ENCODE measurements around the gene KRT77.

KRT77 gene

GRCh38 chr12:52683575-52684300 is 19.6 kb downstream of the KRT77 start:
- Histone ChIP-seq H3K79me1 (replicated peaks; ENCODE audit: low read length, poor library complexity, severe bottlenecking) (no peaks in the 10 kb centered on the region), H3K27me3 (ENCODE audit: control insufficient read depth in 1 of 2, insufficient read depth in 1 of 2, low read length in 2 of 2) (peaks cover 63 to 92% of the 10 kb centered on the region in 2 experiments), H2AFZ (ENCODE audit: low read depth, low read length) (no peak overlapping the region), H3K4me1 (ENCODE audit: control insufficient read depth, insufficient read depth, low read depth, low read length) (no peaks in the 10 kb centered on the region), H4K91ac (ENCODE audit: low read length) (no peak overlapping the region), H3K4me3 (ENCODE audit: insufficient read depth in 1 of 2, low read depth in 1 of 2, low read length in 2 of 2) (no peak overlapping the region), H3K9ac (ENCODE audit: low read length) (no peak overlapping the region), H2BK120ac (ENCODE audit: low read depth, low read length) (no peak overlapping the region), H3K9me3 (ENCODE audit: control insufficient read depth, low read length) (no peaks in the 10 kb centered on the region), H3K27ac (ENCODE audit: low read length, poor library complexity, severe bottlenecking) (no peak overlapping the region), H3K23ac (ENCODE audit: low read length in 2 of 2) (no peak overlapping the region), H2AK5ac (ENCODE audit: low read length, severe bottlenecking) (no peak overlapping the region), H3K4ac (ENCODE audit: low read depth in 1 of 2, low read length in 2 of 2) (no peak overlapping the region), H3K18ac (ENCODE audit: low read depth in 1 of 2, low read length in 2 of 2) (no peak overlapping the region), H3K4me2 (ENCODE audit: low read length, poor library complexity, severe bottlenecking) (no peak overlapping the region), H3K14ac (ENCODE audit: low read length in 2 of 2) (no peak overlapping the region), H3K36me3 (ENCODE audit: control insufficient read depth in 1 of 2, insufficient read depth in 2 of 2, low read depth in 1 of 2, low read length in 2 of 2) (no peaks in the 10 kb centered on the region), H2BK12ac (ENCODE audit: low read length in 2 of 2) (no peak overlapping the region), H2BK15ac (ENCODE audit: low read depth, poor library complexity, severe bottlenecking) (no peak overlapping the region), H4K8ac (ENCODE audit: low read length) (no peak overlapping the region), H2BK5ac (ENCODE audit: low read depth, low read length, poor library complexity, severe bottlenecking) (no peak overlapping the region)
- DNase-seq = no peak
- WGBS = 74% methylated on average over 10 of the region's 12 CpGs

- peaks cover 58 to 92% of the 10 kb centered on the region in 2 experiments for H3K27me3 ChIP-seq (ENCODE audit: control insufficient read depth in 1 of 2, insufficient read depth in 1 of 2, low read length in 2 of 2)
- no peak overlapping the region for H2BK12ac ChIP-seq (ENCODE audit: low read length in 2 of 2)
- H3K9me3 ChIP-seq (ENCODE audit: control insufficient read depth, low read length) = no peaks in the 10 kb centered on the region
- H3K9ac ChIP-seq (ENCODE audit: low read length) = no peak overlapping the region
- no peak overlapping the region for H2BK5ac ChIP-seq (ENCODE audit: low read depth, low read length, poor library complexity, severe bottlenecking)
- H3K4ac ChIP-seq (ENCODE audit: low read depth in 1 of 2, low read length in 2 of 2) = no peak overlapping the region
- H3K23ac ChIP-seq (ENCODE audit: low read length in 2 of 2) = no peak overlapping the region
- no peaks in the 10 kb centered on the region for H3K4me1 ChIP-seq (ENCODE audit: control insufficient read depth, insufficient read depth, low read depth, low read length)
- no peak overlapping the region for H3K14ac ChIP-seq (ENCODE audit: low read length in 2 of 2)
- H3K27ac ChIP-seq (ENCODE audit: low read length, poor library complexity, severe bottlenecking) = no peak overlapping the region
- 53% methylated on average over 4 of the region's 4 CpGs for WGBS
- H3K79me1 ChIP-seq (replicated peaks; ENCODE audit: low read length, poor library complexity, severe bottlenecking) = no peaks in the 10 kb centered on the region
- H3K4me3 ChIP-seq (ENCODE audit: insufficient read depth in 1 of 2, low read depth in 1 of 2, low read length in 2 of 2) = no peak overlapping the region
- no peak overlapping the region for H2AFZ ChIP-seq (ENCODE audit: low read depth, low read length)
- H2BK120ac ChIP-seq (ENCODE audit: low read depth, low read length) = no peak overlapping the region
- H2AK5ac ChIP-seq (ENCODE audit: low read length, severe bottlenecking) = no peak overlapping the region
- no peak overlapping the region for H3K4me2 ChIP-seq (ENCODE audit: low read length, poor library complexity, severe bottlenecking)
- no peak for DNase-seq
- no peak overlapping the region for H4K91ac ChIP-seq (ENCODE audit: low read length)
- H4K8ac ChIP-seq (ENCODE audit: low read length) = no peak overlapping the region
- H3K18ac ChIP-seq (ENCODE audit: low read depth in 1 of 2, low read length in 2 of 2) = no peak overlapping the region
- H3K36me3 ChIP-seq (ENCODE audit: control insufficient read depth in 1 of 2, insufficient read depth in 2 of 2, low read depth in 1 of 2, low read length in 2 of 2) = no peaks in the 10 kb centered on the region
- no peak overlapping the region for H2BK15ac ChIP-seq (ENCODE audit: low read depth, poor library complexity, severe bottlenecking)
Measured at GRCh38 chr12:52682938-52683574, 20.3 kb downstream of the KRT77 start.

DNA sequence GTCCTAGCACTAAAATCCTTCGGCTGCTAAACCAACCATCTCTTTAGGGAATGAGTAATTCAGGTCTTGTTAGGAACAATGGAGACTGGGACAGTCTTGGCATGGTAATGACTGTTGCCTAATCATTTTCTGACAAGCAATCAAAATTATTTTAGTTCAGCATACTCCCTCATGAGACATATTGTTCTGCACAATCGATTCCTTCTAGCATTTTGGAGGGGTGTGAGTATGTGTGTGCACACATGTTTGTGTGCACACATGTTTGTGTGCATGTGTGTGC is 21.0 kb downstream of the KRT77 start:
- Histone ChIP-seq H3K18ac (ENCODE audit: low read depth in 1 of 2, low read length in 2 of 2) (no peak overlapping the region), H3K4me2 (ENCODE audit: low read length, poor library complexity, severe bottlenecking) (no peak overlapping the region), H4K8ac (ENCODE audit: low read length) (no peak overlapping the region), H3K79me1 (replicated peaks; ENCODE audit: low read length, poor library complexity, severe bottlenecking) (no peaks in the 10 kb centered on the region), H3K4me1 (ENCODE audit: control insufficient read depth, insufficient read depth, low read depth, low read length) (no peaks in the 10 kb centered on the region), H2BK12ac (ENCODE audit: low read length in 2 of 2) (no peak overlapping the region), H3K4me3 (ENCODE audit: insufficient read depth in 1 of 2, low read depth in 1 of 2, low read length in 2 of 2) (no peak overlapping the region), H3K14ac (ENCODE audit: low read length in 2 of 2) (no peak overlapping the region), H2BK120ac (ENCODE audit: low read depth, low read length) (no peak overlapping the region), H3K27ac (ENCODE audit: low read length, poor library complexity, severe bottlenecking) (no peak overlapping the region), H3K23ac (ENCODE audit: low read length in 2 of 2) (no peak overlapping the region), H3K36me3 (ENCODE audit: control insufficient read depth in 1 of 2, insufficient read depth in 2 of 2, low read depth in 1 of 2, low read length in 2 of 2) (no peaks in the 10 kb centered on the region), H2AK5ac (ENCODE audit: low read length, severe bottlenecking) (no peak overlapping the region), H3K9ac (ENCODE audit: low read length) (no peak overlapping the region), H2BK5ac (ENCODE audit: low read depth, low read length, poor library complexity, severe bottlenecking) (no peak overlapping the region), H3K9me3 (ENCODE audit: control insufficient read depth, low read length) (no peaks in the 10 kb centered on the region), H3K4ac (ENCODE audit: low read depth in 1 of 2, low read length in 2 of 2) (no peak overlapping the region), H4K91ac (ENCODE audit: low read length) (no peak overlapping the region), H2AFZ (ENCODE audit: low read depth, low read length) (no peak overlapping the region), H3K27me3 (ENCODE audit: control insufficient read depth in 1 of 2, insufficient read depth in 1 of 2, low read length in 2 of 2) (peaks cover 51 to 92% of the 10 kb centered on the region in 2 experiments), H2BK15ac (ENCODE audit: low read depth, poor library complexity, severe bottlenecking) (no peak overlapping the region)
- DNase-seq = no peak
- WGBS = 60% methylated on average over 1 of the region's 2 CpGs

GRCh38 chr12:52681526-52682380 is 21.6 kb downstream of the KRT77 start:
- no peak overlapping the region for H3K14ac ChIP-seq (ENCODE audit: low read length in 2 of 2)

More at GRCh38 chr12:52681526-52682380, 21.6 kb downstream of the KRT77 start:
- no peak overlapping the region for H3K27ac ChIP-seq (ENCODE audit: low read length, poor library complexity, severe bottlenecking)
- 77% methylated on average over 12 of the region's 12 CpGs for WGBS
- no peak overlapping the region for H2BK12ac ChIP-seq (ENCODE audit: low read length in 2 of 2)
- H3K4me2 ChIP-seq (ENCODE audit: low read length, poor library complexity, severe bottlenecking) = no peak overlapping the region
- H3K4ac ChIP-seq (ENCODE audit: low read depth in 1 of 2, low read length in 2 of 2) = no peak overlapping the region
- no peak overlapping the region for H4K91ac ChIP-seq (ENCODE audit: low read length)
- no peak overlapping the region for H2BK5ac ChIP-seq (ENCODE audit: low read depth, low read length, poor library complexity, severe bottlenecking)
- H2BK120ac ChIP-seq (ENCODE audit: low read depth, low read length) = no peak overlapping the region
- no peak overlapping the region for H2AK5ac ChIP-seq (ENCODE audit: low read length, severe bottlenecking)
- no peak overlapping the region for H3K4me3 ChIP-seq (ENCODE audit: insufficient read depth in 1 of 2, low read depth in 1 of 2, low read length in 2 of 2)
- no peaks in the 10 kb centered on the region for H3K79me1 ChIP-seq (replicated peaks; ENCODE audit: low read length, poor library complexity, severe bottlenecking)
- H3K23ac ChIP-seq (ENCODE audit: low read length in 2 of 2) = no peak overlapping the region
- no peak overlapping the region for H2AFZ ChIP-seq (ENCODE audit: low read depth, low read length)
- H3K18ac ChIP-seq (ENCODE audit: low read depth in 1 of 2, low read length in 2 of 2) = no peak overlapping the region
- H3K36me3 ChIP-seq (ENCODE audit: control insufficient read depth in 1 of 2, insufficient read depth in 2 of 2, low read depth in 1 of 2, low read length in 2 of 2) = no peaks in the 10 kb centered on the region
- H2BK15ac ChIP-seq (ENCODE audit: low read depth, poor library complexity, severe bottlenecking) = no peak overlapping the region
- peaks cover 47 to 92% of the 10 kb centered on the region in 2 experiments for H3K27me3 ChIP-seq (ENCODE audit: control insufficient read depth in 1 of 2, insufficient read depth in 1 of 2, low read length in 2 of 2)
- no peak for DNase-seq
- H3K9ac ChIP-seq (ENCODE audit: low read length) = no peak overlapping the region
- H3K9me3 ChIP-seq (ENCODE audit: control insufficient read depth, low read length) = no peaks in the 10 kb centered on the region
- no peak overlapping the region for H4K8ac ChIP-seq (ENCODE audit: low read length)
- H3K4me1 ChIP-seq (ENCODE audit: control insufficient read depth, insufficient read depth, low read depth, low read length) = no peaks in the 10 kb centered on the region

Data from mesenchymal stem cell (in vitro differentiated cells and primary cell).